Renal cortex interstitium (tissue), 11 donors: ENCODE measurements around the gene DHRSX. TPM values are rescaled to one million over a fixed set of nuclear protein-coding genes. Genes with fewer than 3 reads are reported as not detected.
"Not testable (repeated sequence)": the region's sequence is repeated elsewhere in the genome, so short reads cannot be mapped to it uniquely, and the experiment has no call there.

ENCODE experiments used
- DNase-seq, 11 donors: peaks; one replicate each; pipeline ENCODE4 v3.0.0-alpha.2; 2013; ENCODE audit warnings: low read depth in 9 of 11, low spot score in 4 of 11; ENCODE audit errors: extremely low read depth in 1 of 11
- polyA plus RNA-seq, 3 donors: library from polyadenylated mRNA; unstranded; fragments of 120-200 nt; gene quantifications; one replicate each; pipeline ENCODE4 v1.2.1, GENCODE V29; 2013; ENCODE audit not compliant: insufficient read length in 3 of 3

DHRSX gene
- polyA plus RNA-seq, 3 donors, result 30.6 to 31.7 (median 31.2) TPM

DNA sequence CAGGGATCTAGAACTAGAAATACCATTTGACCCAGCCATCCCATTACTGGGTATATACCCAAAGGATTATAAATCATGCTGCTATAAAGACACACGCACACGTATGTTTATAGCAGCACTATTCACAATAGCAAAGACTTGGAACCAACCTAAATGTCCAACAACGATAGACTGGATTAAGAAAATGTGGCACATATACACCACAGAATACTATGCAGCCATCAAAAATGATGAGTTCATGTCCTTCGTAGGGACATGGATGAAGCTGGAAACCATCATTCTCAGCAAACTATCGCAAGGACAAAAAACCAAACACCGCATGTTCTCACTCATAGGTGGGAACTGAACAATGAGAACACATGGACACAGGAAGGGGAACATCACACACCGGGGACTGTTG, 81.4 kb downstream of the DHRSX start:
- DNase-seq, result not testable (repeated sequence)

GRCh38 chrX:2418000-2418399, 82.8 kb downstream of the DHRSX start:
- DNase-seq, result no peak

- DNase-seq, result no peak
These were observed 83.7 kb downstream of the DHRSX start for GRCh38 chrX:2416851-2417604.

GRCh38 chrX:2414384-2414783, 86.4 kb downstream of the DHRSX start:
- no peak for DNase-seq

GRCh38 chrX:2413969-2414368, 86.8 kb downstream of the DHRSX start:
- no peak for DNase-seq

DNA sequence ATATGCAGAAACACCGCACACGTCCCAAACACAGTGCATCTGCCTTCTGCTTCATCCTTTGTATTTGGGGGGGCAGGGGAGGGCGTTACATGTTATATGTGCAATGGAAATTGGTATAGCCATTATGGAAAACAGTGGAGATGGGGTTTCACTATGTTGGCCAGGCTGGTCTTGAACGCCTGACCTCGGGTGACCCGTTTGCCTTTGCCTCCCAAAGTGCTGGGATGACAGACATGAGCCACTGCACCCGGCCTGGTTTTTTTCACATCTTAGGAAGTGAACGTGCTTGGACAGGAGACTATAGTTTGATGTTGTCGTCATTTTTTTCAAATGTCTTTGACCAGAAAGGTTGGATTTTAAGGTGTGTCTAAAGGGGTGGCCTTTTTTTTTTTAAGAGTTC, 88.6 kb downstream of the DHRSX start:
- DNase-seq, result no peak

GRCh38 chrX:2410279-2411020, 90.3 kb downstream of the DHRSX start:
- no peak for DNase-seq

DNA sequence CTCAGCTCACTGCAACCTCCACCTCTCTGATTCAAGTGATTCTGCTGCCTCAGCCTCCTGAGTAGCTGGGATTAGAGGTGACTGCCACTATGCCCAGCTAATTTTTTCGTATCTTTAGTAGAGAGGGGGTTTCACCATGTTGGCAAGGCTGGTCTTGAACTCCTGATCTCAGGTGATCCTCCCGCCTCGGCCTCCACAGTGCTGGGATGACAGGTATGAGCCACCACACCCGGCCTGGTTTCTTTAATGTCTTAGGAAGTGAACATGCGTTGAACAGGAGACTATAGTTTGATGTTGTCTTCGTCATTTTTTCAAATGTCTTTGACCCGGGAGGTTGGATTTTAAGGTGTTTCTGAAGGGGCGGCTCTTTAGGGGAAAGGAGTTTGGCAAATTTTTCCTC, 91.0 kb downstream of the DHRSX start:
- DNase-seq, result no peak

DNA sequence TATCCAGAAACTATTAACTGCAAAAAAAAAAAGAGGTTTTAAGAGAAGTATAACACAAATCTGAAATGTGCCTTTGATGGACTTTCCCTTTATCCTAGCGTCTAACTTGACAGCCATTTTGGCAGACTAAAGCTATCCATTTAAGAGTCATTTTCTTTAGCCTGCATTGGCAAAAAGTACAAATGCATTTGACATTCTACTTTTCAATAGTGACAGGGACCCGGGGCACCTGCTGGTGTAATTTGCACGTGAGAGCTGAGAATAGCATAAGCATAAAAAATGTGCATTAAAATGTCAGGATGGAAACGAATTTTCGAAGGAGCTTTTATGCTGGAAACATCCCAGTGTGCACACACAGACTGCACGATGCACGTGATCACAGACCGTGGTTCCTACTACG, 91.9 kb downstream of the DHRSX start:
- no peak for DNase-seq

DNA sequence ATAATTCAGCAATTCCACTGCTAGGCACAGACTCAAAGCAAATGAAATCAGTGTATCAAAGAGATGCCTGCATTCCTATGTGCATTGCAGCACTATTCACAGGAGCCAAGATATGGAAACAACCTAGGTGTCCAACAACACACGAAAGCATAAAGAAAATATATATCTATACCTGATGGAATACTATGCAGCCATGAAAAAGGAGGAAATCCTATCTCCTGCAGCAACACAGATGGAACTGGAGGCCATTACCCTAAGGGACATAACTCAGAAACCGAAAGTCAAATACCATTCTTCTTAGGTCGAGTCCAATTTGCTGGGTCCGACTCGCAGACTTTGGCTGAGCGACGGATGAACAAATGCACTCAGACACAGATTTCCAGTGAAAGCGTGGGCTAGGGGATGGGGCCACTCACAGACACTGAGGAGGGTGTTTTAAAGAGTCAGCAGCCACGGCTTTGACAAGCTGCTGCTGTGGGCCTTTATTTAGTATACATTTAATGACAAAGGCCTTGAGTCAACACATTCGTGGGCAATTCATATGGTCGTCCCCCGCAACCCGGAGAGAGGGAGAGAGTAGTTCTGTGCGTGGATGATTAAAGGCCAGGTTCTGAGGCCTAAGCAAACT, 93.8 kb downstream of the DHRSX start:
- no peak for DNase-seq

DNA sequence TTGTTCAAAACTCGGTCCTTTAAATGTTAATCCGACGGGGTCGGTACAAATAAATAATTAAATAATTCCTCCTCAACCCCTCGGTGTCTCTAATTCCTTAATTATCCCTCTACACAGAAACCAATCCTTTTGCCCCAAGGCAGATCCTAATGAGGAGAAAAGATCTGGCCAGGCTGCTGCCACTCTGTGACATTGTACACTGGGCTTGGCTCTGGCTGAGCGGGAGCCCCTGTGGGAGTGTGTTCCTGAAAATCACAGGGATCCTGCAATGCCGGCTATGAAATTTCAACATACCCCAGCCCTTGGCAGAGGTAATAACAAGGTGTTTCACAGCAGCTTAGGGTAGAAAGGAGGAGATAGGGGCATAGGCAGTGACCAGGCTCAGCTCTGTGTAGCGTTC, 96.0 kb downstream of the DHRSX start:
- DNase-seq, result no peak

- DNase-seq, result no peak
These were observed 98.5 kb downstream of the DHRSX start for GRCh38 chrX:2402361-2402690.

- peak in 3 of 11 donors; percentile 19 to 34 (median 25) for DNase-seq
These were observed 99.0 kb downstream of the DHRSX start for GRCh38 chrX:2401590-2402360.

GRCh38 chrX:2401201-2401589, 99.6 kb downstream of the DHRSX start:
- no peak for DNase-seq

GRCh38 chrX:2398064-2398656, 102.6 kb downstream of the DHRSX start:
- no peak for DNase-seq

GRCh38 chrX:2397229-2398063, 103.3 kb downstream of the DHRSX start:
- DNase-seq, result no peak

DNA sequence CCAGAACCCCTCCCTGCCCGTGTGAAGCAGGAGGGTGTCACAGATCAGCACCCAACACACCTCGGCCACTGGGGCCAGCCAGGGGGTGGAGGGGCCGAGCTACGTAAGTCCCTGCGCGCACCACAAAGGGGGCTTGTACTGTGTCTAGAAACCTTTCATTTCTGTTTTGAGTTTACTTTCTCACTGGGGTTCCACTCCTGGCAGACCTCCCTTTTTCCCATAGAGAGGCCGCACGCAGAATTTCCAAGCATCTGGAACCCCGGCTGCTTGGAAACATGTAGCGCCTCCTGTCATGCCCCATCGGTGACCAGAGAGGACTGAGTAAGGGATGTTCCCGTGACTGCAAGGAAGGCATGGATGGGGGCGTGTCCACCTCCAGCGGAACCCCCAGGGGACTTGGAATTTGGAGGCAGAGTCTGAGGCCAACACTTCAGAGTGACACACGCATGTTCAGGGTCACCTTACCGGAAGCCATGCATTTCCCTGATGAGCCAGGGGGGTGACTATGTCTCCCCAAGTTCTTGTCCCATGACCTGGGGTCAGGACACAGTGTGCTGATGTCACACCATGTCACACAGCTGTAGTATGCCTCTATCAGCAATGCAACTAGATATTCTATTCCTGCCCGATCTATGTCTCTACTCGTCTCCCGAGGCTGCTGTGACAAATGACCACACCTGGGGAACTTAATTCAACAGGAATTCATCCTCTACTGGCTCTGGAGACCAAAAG, 105.3 kb downstream of the DHRSX start:
- no peak for DNase-seq
